ENCODE measurements around the gene OGT.
A peak's percentile ranks its signal among the peaks of the same experiment; 100 is the strongest.
"Not testable (repeated sequence)": the region's sequence is repeated elsewhere in the genome, so short reads cannot be mapped to it uniquely, and the experiment has no call there.

Gene OGT

DNA sequence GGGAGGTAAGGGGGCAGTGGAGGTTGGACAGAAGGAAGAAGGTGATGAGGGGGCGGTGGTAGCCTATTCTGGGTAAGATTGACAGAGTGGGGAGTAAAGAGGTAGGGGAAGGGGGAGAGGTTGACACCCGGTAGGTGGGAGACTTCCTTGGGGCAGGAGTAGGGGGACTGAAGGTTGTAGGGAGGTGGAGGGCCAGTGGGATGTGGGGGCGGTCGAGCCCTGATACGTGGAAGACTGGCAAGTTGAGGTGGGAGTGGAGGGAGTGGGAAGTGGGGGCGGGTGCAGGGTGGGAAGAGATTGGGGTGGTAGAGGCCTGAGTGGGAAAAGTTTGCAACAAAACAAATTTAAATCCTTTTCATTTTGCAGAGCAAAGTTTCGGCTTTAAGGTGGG, 47.1 kb downstream of the OGT start:
- Mint-ChIP-seq H3K27ac (no peak overlapping the region), H3K27me3 (no peaks in the 10 kb centered on the region), H3K9me3 (no peaks in the 10 kb centered on the region), H3K4me3 (peak overlapping the region in 1 of 2 donors; percentile 9), H3K36me3 (peaks cover 12 to 23% of the 10 kb centered on the region in 2 donors), H3K4me1 (peaks cover 2 to 4% of the 10 kb centered on the region in 2 donors)
- no peak for DNase-seq
- ATAC-seq (replicated peaks), result no peak

DNA sequence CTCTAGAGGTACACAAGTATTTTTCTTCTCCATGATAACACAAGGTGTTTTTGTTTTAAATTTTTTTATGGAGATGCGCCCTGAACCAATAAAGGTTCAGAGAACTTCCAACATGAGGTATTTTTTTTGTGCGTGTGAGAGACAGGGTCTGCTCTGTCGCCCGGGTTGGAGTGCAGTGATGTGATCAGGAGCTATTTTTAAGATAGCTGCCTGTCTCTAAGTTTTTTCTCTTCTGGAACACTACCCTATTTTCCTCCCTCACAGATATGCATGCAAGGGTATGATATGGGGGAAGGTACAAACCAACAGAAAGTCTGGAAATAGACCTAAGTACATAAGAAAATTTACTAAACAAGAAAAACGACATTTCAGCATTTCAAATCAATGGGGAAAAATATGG, 48.3 kb downstream of the OGT start:
- ATAC-seq (replicated peaks) (no peak), DNase-seq (no peak)
- Mint-ChIP-seq H3K4me1 (peaks cover 2 to 4% of the 10 kb centered on the region in 2 donors), H3K27ac (no peak overlapping the region), H3K9me3 (no peaks in the 10 kb centered on the region), H3K27me3 (no peaks in the 10 kb centered on the region), H3K36me3 (peaks cover 12 to 22% of the 10 kb centered on the region in 2 donors), H3K4me3 (no peak overlapping the region)

DNA sequence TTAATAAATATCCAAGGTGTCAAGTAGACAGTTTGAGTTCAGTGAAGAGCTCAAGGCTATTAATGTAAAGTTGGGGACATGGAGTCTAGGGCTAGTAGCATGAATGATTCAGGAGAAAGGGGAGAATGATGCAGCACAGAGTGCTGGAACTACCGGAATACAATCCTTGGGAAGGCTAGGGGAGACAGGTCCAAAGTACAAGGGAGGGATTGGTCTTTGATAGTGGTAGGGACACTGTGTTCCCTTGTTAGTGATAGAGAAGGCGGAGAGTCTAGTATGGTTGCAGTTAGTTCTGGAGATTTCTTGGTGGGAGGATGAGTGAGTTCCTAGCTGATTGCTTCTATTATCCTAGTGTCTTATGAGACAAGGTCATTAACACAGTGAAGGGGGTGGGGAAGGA, 54.0 kb downstream of the OGT start:
- Mint-ChIP-seq H3K9me3 (no peaks in the 10 kb centered on the region), H3K4me1 (peaks cover 0 to 2% of the 10 kb centered on the region in 2 donors), H3K36me3 (peaks cover 1 to 4% of the 10 kb centered on the region in 2 donors), H3K27ac (no peak overlapping the region), H3K27me3 (no peaks in the 10 kb centered on the region), H3K4me3 (no peak overlapping the region)
- ATAC-seq (replicated peaks) (no peak), DNase-seq (no peak)

- not testable (repeated sequence) for H3K4me1 Mint-ChIP-seq; ATAC-seq (replicated peaks); DNase-seq; H3K4me3 Mint-ChIP-seq; H3K9me3 Mint-ChIP-seq; H3K27me3 Mint-ChIP-seq; H3K27ac Mint-ChIP-seq
- H3K36me3 Mint-ChIP-seq, result peaks cover 3 to 10% of the 10 kb centered on the region in 2 donors
Measured at GRCh38 chrX:71593210-71593609, 60.3 kb downstream of the OGT start.

- H3K27ac Mint-ChIP-seq, result no peak overlapping the region
- H3K4me1 Mint-ChIP-seq, result no peaks in the 10 kb centered on the region
- H3K36me3 Mint-ChIP-seq, result peaks cover 32 to 34% of the 10 kb centered on the region in 2 donors
- H3K4me3 Mint-ChIP-seq, result no peak overlapping the region
- no peak for ATAC-seq (replicated peaks)
- H3K27me3 Mint-ChIP-seq, result peaks cover 0 to 3% of the 10 kb centered on the region in 2 donors
- no peak for DNase-seq
- no peaks in the 10 kb centered on the region for H3K9me3 Mint-ChIP-seq
Measured at GRCh38 chrX:71599965-71600364, 67.1 kb downstream of the OGT start.

DNA sequence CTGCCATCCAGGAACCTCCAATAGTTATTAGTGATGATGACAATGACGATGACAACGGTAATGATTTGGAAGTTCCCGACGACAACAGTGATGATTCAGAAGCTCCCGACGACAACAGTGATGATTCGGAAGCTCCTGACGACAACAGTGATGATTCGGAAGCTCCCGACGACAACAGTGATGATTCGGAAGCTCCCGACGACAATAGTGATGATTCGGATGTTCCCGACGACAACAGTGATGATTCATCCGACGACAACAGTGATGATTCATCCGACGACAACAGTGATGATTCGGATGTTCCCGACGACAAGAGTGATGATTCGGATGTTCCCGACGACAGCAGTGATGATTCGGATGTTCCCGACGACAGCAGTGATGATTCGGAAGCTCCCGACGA, 70.7 kb downstream of the OGT start:
- H3K9me3 Mint-ChIP-seq, result no peaks in the 10 kb centered on the region
- no peak for ATAC-seq (replicated peaks)
- no peaks in the 10 kb centered on the region for H3K27me3 Mint-ChIP-seq
- H3K4me1 Mint-ChIP-seq, result peaks cover 8 to 18% of the 10 kb centered on the region in 2 donors
- no peak overlapping the region for H3K27ac Mint-ChIP-seq
- DNase-seq, result no peak
- H3K36me3 Mint-ChIP-seq, result peaks cover 42 to 45% of the 10 kb centered on the region in 2 donors
- H3K4me3 Mint-ChIP-seq, result no peak overlapping the region

DNA sequence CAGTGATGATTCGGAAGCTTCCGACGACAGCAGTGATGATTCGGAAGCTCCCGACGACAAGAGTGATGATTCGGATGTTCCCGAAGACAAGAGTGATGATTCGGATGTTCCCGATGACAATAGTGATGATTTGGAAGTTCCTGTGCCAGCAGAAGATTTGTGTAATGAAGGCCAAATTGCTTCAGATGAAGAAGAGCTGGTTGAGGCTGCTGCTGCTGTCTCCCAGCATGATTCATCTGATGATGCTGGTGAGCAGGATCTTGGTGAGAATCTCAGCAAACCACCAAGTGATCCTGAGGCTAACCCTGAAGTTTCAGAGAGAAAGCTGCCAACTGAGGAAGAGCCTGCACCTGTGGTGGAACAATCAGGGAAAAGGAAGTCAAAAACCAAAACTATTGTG, 71.2 kb downstream of the OGT start:
- Mint-ChIP-seq H3K36me3 (peaks cover 46 to 47% of the 10 kb centered on the region in 2 donors), H3K4me3 (no peak overlapping the region), H3K4me1 (peaks cover 10 to 21% of the 10 kb centered on the region in 2 donors), H3K27me3 (no peaks in the 10 kb centered on the region), H3K9me3 (no peaks in the 10 kb centered on the region), H3K27ac (no peak overlapping the region)
- DNase-seq, result no peak
- no peak for ATAC-seq (replicated peaks)

DNA sequence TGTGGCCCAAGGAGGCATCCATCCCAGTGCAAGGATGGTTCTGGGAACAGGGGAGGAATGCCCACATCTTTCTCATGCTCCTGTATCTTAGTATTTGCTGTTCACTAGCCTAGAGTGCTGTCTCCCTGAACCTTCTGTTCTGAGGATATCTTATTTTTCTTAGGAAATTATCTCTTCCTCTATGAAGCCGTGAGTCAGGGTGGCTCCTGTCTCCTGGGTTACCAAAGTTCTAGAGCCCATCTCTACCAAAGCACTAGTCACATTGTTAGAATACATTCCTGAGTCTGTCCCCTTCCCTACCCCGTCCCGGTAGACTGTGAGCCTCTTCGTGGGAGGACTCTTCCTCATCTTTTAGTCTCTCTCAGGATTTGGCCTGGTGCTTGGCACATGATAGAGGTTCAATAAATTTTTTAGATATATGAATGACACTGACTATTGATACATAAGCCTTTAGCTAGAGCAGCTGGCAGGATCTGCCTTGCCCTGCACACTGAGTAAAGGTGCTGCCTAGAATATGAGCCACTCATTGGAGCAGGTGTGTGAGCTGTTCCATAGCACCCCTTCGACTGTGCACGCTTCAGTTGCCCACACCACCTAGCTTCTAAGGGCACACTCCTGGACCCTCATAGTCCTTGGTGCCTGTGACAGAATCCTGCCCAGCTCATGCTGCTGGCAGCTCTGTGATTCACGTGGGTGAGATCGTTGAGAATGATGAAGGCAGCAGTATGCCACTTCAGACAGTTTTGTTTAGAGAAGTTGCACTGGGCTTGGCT, 72.1 kb downstream of the OGT start:
- no peak overlapping the region for H3K4me3 Mint-ChIP-seq
- DNase-seq, result no peak

GRCh38 chrX:71606536-71607216, 73.8 kb downstream of the OGT start:
- Mint-ChIP-seq H3K27me3 (no peaks in the 10 kb centered on the region), H3K27ac (no peak overlapping the region), H3K4me3 (no peak overlapping the region), H3K36me3 (peaks cover 50 to 55% of the 10 kb centered on the region in 2 donors), H3K4me1 (peaks cover 12 to 24% of the 10 kb centered on the region in 2 donors), H3K9me3 (no peaks in the 10 kb centered on the region)
- DNase-seq (no peak), ATAC-seq (replicated peaks) (no peak)

More for the DNA sequence above, 72.1 kb downstream of the OGT start:
- Mint-ChIP-seq H3K9me3 (no peaks in the 10 kb centered on the region), H3K27ac (no peak overlapping the region), H3K36me3 (peaks cover 49 to 53% of the 10 kb centered on the region in 2 donors), H3K27me3 (no peaks in the 10 kb centered on the region), H3K4me1 (peaks cover 12 to 24% of the 10 kb centered on the region in 2 donors)
- no peak for ATAC-seq (replicated peaks)

DNA sequence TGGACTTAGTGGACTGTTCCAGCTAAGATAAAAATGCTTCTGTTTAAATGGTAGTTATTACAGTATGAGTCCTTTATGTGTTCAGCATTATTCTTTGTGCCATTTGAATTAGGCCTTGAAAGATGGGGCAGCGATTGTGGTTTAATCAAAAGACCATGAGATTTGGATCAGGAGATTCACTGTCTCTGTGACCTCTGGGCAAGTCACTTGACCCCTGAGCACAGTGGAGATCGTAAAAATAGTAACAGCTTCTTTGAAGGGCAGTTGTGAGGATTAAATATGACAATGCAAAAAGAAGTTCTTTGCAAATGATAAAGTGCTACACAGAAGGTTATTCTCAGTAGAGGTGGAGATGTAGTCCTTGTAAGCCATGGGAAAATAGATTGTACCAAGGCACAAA, 74.6 kb downstream of the OGT start:
- H3K9me3 Mint-ChIP-seq, result no peaks in the 10 kb centered on the region
- ATAC-seq (replicated peaks), result no peak
- H3K27me3 Mint-ChIP-seq, result no peaks in the 10 kb centered on the region
- DNase-seq, result no peak
- peaks cover 49% of the 10 kb centered on the region in 2 donors for H3K36me3 Mint-ChIP-seq
- H3K4me1 Mint-ChIP-seq, result peaks cover 12 to 24% of the 10 kb centered on the region in 2 donors
- no peak overlapping the region for H3K27ac Mint-ChIP-seq
- no peak overlapping the region for H3K4me3 Mint-ChIP-seq

DNA sequence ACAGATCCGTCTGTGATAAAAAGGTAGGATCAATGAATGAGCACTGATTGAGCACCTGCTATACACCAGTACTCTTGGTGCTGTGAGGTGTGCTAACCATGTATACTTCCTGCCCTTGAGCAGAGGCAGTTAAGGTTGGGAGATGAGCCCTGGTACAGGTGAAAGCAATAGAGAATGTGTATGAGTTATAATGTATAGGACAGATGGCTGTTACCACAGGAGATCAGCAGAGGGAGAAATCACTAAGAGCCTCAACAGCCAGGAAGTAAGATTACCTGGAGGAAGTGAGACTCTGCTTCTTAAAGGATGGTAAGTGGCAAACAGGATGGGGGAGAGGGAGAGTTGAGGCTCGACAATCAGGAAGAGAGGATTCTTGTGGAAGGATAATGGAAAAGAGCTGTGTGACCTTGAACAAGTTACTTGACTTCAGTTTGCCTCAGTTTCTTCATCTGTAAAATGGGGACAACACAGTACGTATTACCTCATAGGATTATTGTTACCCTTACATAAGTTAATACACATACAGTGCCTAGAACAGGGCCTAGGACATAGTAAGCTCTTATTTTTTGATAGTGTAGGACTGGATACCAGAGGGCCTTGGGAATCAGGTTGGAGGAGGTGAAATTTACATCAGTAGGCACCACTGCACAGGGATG, 76.3 kb downstream of the OGT start:
- Mint-ChIP-seq H3K4me1 (peaks cover 12 to 24% of the 10 kb centered on the region in 2 donors), H3K27ac (no peak overlapping the region), H3K27me3 (no peaks in the 10 kb centered on the region), H3K9me3 (no peaks in the 10 kb centered on the region), H3K36me3 (peaks cover 38 to 41% of the 10 kb centered on the region in 2 donors), H3K4me3 (no peak overlapping the region)
- DNase-seq (no peak), ATAC-seq (replicated peaks) (peak; percentile 31 to 57)

GRCh38 chrX:71611736-71612135, 78.8 kb downstream of the OGT start:
- Mint-ChIP-seq H3K36me3 (peaks cover 40 to 50% of the 10 kb centered on the region in 2 donors), H3K4me1 (peaks cover 21 to 33% of the 10 kb centered on the region in 2 donors)
- not testable (repeated sequence) for ATAC-seq (replicated peaks); DNase-seq; H3K27ac Mint-ChIP-seq; H3K9me3 Mint-ChIP-seq; H3K4me3 Mint-ChIP-seq; H3K27me3 Mint-ChIP-seq

DNA sequence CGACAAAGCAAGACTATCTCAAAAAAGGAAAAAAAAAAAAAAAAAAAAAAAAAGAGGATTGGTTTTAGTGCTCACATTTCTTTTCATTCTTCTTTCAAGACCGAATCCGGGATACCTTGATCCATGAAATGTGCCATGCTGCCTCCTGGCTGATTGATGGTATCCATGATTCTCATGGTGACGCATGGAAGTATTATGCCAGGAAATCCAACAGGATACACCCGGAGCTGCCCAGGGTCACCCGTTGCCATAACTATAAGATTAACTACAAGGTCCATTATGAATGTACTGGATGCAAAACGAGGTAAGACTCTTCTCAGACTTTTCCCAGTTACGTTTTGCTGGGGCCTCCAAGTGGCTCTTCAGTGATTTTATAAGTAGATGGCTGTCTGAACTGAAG, 79.4 kb downstream of the OGT start:
- Mint-ChIP-seq H3K27me3 (no peaks in the 10 kb centered on the region), H3K9me3 (no peaks in the 10 kb centered on the region), H3K27ac (no peak overlapping the region), H3K36me3 (peaks cover 40 to 50% of the 10 kb centered on the region in 2 donors), H3K4me3 (no peak overlapping the region), H3K4me1 (peaks cover 24 to 36% of the 10 kb centered on the region in 2 donors)
- ATAC-seq (replicated peaks) (no peak), DNase-seq (no peak)

GRCh38 chrX:71615056-71615455, 82.2 kb downstream of the OGT start:
- no peak for DNase-seq
- H3K27ac Mint-ChIP-seq, result no peak overlapping the region
- H3K9me3 Mint-ChIP-seq, result no peaks in the 10 kb centered on the region
- no peaks in the 10 kb centered on the region for H3K27me3 Mint-ChIP-seq
- no peak overlapping the region for H3K4me3 Mint-ChIP-seq
- H3K36me3 Mint-ChIP-seq, result peaks cover 22 to 45% of the 10 kb centered on the region in 2 donors
- peaks cover 34 to 52% of the 10 kb centered on the region in 2 donors for H3K4me1 Mint-ChIP-seq
- no peak for ATAC-seq (replicated peaks)

Data from stimulated activated naive B cell treated with anti-CD40 and anti-IgM and Interleukin-4, amounts not matched to agents 10 μg/mL and 1 μg/mL and 100 μg/mL, for 72 hours (primary cell).